SK-N-MC (cell line): ENCODE results near the gene AGBL1.

ENCODE experiments used
- EZH2 ChIP-seq: fragments of 200-600 bp; sonication (generic); IDR thresholded peaks from one replicate; pipeline ENCODE4 v1.6.1; 2017; ENCODE audit warnings: antibody characterized with exemption
- FOXP2 ChIP-seq: optimal IDR thresholded peaks from 2 replicates; pipeline ENCODE3; 2011; ENCODE audit warnings: mild to moderate bottlenecking, moderate library complexity; ENCODE audit not compliant: insufficient read depth; ENCODE audit errors: extremely low read length, control extremely low read depth

DNA sequence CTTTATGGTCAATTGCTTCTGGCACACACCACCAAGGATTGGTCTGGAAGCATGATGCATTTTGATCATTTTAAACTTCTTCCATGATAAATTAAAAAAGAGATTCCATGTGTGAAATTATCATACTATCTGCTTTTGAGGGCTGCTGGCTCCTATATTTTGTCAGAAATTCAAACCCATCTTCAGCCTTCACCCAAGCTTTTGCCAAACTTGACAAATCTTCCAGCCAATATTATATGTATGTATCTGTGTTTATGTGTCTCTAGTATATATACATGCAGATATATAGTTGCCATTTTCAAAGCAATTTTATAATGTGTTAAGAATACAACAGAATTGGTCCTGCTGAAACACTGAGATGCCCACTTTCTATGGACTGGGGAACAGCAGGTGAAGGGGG lies 275.7 kb downstream of the AGBL1 start:
- TF ChIP-seq EZH2 (no peak), FOXP2 (no peak)
